Measurements from ENCODE around the gene TPRG1.

Gene TPRG1

DNA sequence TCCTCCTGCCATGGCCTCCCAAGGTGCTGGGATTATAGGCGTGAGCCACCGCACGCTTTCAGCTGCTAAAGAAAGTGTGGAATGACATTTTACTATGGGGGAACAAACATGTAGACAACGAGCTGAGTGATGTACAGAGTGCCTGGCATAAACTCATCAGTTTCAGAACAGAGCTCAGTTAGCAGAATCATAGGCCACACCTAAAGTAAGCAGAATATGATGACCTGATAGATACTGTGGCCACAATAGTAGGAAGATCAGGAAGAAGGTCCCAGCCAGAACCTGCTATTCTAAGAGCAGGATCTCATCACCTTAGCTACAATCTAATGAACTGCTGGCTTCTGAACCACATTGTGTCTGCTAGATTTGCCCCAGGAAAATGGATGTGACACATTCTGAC, 158.3 kb downstream of the TPRG1 start:
- no peak for DNase-seq (ENCODE audit: low read depth)
- no peak overlapping the region for H3K4me3 ChIP-seq (ENCODE audit: control insufficient read depth, low read depth, low read length)
- TF ChIP-seq, protein P1, sequence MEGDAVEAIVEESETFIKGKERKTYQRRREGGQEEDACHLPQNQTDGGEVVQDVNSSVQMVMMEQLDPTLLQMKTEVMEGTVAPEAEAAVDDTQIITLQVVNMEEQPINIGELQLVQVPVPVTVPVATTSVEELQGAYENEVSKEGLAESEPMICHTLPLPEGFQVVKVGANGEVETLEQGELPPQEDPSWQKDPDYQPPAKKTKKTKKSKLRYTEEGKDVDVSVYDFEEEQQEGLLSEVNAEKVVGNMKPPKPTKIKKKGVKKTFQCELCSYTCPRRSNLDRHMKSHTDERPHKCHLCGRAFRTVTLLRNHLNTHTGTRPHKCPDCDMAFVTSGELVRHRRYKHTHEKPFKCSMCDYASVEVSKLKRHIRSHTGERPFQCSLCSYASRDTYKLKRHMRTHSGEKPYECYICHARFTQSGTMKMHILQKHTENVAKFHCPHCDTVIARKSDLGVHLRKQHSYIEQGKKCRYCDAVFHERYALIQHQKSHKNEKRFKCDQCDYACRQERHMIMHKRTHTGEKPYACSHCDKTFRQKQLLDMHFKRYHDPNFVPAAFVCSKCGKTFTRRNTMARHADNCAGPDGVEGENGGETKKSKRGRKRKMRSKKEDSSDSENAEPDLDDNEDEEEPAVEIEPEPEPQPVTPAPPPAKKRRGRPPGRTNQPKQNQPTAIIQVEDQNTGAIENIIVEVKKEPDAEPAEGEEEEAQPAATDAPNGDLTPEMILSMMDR (IDR thresholded peaks at IDR 0.05; ENCODE audit: control insufficient read depth, insufficient read depth, low read depth, low read length, missing control alignments): no peak

DNA sequence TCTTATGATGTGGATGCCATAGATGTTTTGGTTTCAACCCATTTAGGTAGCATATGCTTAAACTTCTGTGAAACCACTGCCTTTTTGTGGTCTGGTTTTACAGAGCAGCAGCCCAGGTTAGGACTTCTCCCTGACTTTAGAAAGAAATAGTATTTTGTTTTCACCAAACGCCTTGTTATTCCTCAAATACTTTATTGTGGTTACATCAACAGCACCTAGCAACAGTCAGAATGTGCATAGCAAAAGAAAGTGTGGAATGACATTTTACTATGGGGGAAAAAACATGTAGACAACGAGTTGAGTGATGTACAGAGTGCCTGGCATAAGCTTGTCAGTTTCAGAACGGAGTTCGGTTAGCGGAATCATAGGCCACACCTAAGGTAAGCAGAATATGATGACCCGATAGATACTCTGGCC, 159.2 kb downstream of the TPRG1 start:
- TF ChIP-seq, protein P1 (IDR thresholded peaks at IDR 0.05; ENCODE audit: control insufficient read depth, insufficient read depth, low read depth, low read length, missing control alignments): no peak
- no peak overlapping the region for H3K4me3 ChIP-seq (ENCODE audit: control insufficient read depth, low read depth, low read length)
- DNase-seq (ENCODE audit: low read depth): no peak

DNA sequence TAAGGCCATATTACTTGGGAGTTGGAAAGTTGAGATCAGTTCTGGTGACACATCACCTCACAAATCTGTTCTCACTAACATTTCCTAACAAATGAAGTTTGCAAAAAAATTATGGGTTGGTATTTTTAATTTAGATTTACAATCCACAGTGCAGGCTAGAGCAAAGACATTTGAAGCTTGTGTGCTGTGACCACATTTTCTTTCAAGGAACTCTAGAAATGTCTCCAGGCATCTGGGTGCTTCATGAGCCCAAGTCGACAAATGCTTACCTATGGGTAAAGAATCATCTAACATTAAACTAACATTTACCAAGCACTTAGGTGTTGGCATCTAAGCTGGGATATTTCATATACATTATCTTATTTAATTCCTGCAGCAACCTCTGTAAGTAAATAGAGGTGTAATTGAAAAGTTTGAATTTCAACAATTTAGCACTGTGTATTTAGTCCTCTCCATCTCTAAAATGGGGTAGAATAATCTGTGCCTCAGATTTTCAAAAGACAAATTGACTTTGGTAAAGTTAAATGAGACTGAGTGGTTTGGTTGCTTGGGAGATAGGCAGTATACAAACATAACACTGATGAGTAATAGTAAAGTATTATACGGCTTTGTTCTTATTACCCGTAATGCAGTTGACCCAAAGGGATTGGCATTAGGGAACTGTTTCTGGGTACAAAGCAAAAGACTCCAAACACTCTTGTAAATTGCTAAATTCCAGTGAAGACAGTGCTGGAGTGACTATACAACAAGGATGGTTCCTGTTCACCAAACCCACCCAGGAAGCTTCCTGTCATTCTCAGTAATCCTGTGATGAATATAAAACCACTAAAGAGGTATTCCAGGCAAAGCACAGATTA, 162.5 kb downstream of the TPRG1 start:
- H3K4me3 ChIP-seq (ENCODE audit: control insufficient read depth, low read depth, low read length): no peak overlapping the region
- DNase-seq (ENCODE audit: low read depth): peak; percentile 33
- TF ChIP-seq, protein P1 (IDR thresholded peaks at IDR 0.05; ENCODE audit: control insufficient read depth, insufficient read depth, low read depth, low read length, missing control alignments): no peak

DNA sequence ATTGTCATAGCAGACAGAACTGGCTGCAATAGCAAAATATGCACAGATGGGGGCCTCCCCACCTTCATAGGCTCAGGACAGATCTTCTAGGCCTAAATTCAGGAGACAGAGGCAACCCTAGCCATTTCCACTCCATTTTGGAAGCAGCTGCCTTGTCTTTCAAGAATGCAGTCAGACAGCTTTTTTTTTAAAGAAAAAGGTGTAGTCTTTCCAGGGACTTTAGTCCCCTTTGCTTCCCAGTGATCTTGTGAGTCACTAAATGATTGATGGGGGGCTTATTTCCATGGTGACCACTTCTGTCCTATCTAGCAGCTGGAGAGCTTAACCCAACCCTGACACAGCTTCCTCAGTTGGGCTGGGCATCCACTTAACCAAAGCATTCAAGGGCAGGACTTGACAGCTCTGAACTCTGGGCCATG, 165.9 kb downstream of the TPRG1 start:
- TF ChIP-seq, protein P1 (IDR thresholded peaks at IDR 0.05; ENCODE audit: control insufficient read depth, insufficient read depth, low read depth, low read length, missing control alignments): no peak
- no peak overlapping the region for H3K4me3 ChIP-seq (ENCODE audit: control insufficient read depth, low read depth, low read length)
- no peak for DNase-seq (ENCODE audit: low read depth)

DNA sequence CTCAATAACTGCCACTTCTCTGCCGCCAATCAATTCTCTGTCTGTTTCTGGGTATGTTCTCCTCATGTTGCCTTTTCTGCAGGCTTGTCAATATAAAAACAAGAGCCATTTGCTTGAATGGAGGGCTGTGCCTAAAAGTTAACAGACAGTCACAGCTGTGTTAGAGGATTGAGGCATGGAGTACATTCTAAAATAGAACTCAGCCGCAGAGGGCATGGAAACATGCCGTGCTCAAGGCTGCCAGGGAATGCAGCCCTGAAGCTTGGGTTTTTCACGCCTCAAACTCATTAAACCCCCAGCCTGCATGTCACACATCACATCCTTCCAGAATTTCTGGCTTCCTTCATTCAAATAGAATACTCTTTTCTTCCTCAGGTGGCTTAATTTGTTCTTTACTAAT, 166.6 kb downstream of the TPRG1 start:
- TF ChIP-seq, protein P1 (IDR thresholded peaks at IDR 0.05; ENCODE audit: control insufficient read depth, insufficient read depth, low read depth, low read length, missing control alignments): no peak
- H3K4me3 ChIP-seq (ENCODE audit: control insufficient read depth, low read depth, low read length): no peak overlapping the region
- DNase-seq (ENCODE audit: low read depth): no peak

DNA sequence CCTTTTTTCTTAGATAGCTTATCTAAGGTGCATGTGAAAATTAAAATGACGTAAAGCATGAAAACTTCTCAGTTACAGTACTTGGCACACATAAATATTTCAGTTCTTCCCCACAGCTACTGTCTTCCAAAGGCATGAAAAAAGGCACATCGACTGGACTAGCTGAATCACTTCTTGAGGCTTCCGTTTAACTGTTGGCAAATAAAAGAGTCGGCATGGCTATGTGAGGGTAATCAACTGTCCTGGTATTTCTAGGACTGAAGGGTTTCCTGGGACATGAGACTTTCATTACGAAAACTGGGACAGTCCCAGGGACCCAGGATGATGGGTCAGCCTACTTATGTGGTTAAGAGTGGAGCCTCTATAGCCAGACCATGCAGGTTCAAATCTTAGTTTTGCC, 168.2 kb downstream of the TPRG1 start:
- no peak overlapping the region for H3K4me3 ChIP-seq (ENCODE audit: control insufficient read depth, low read depth, low read length)
- TF ChIP-seq, protein P1 (IDR thresholded peaks at IDR 0.05; ENCODE audit: control insufficient read depth, insufficient read depth, low read depth, low read length, missing control alignments): no peak
- no peak for DNase-seq (ENCODE audit: low read depth)
